SK-N-SH (cell line): ENCODE data around the gene SLC7A1. TPM values are rescaled to one million over a fixed set of nuclear protein-coding genes. Genes with fewer than 3 reads are reported as not detected.

Experiments used
- CTCF ChIA-PET: fragments of 300-600, 350-600 bp; formaldehyde crosslinking; extraction: SDS; loops from one replicate; lab custom pipeline; 2021; lab: Yijun Ruan, JAX
- POLR2A ChIA-PET: fragments of 350-600 bp; sonication (Branson Sonifier 250); formaldehyde crosslinking; extraction: SDS; loops from one replicate; lab custom pipeline; 2020; ENCODE audit warnings: antibody characterized with exemption, inconsistent platforms; lab: Yijun Ruan, JAX
- DNase-seq: peaks from one replicate; pipeline ENCODE4 v3.0.0; 2012
- H2AFZ ChIP-seq: fragments of 200-600 bp; sonication (generic); 2 replicates; pipeline ENCODE4 v1.8.1; 2016; ENCODE audit warnings: antibody characterized with exemption, mild to moderate bottlenecking, low read depth
- H3F3A ChIP-seq: fragments of 200-600 bp; sonication (generic); replicated peaks from 2 replicates; pipeline ENCODE3; 2016; ENCODE audit warnings: antibody characterized with exemption, mild to moderate bottlenecking; ENCODE audit not compliant: insufficient read depth
- H3K27ac ChIP-seq, 2 experiments: fragments of 200-500 bp in 1 of 2; fragments of 200-600 bp in 1 of 2; sonication (Bioruptor generic) in 1 of 2; sonication (generic), shearing (Covaris generic) in 1 of 2; 2 replicates each; pipeline versions ENCODE4 v1.5.1 to v1.6.1; 2014 to 2016; ENCODE audit warnings: low read depth in 2 of 2, inconsistent platforms in 1 of 2, low read length in 1 of 2, mild to moderate bottlenecking in 1 of 2, mixed read lengths in 1 of 2
- H3K27me3 ChIP-seq: fragments of 200-600 bp; sonication (generic), shearing (Covaris generic); 2 replicates; pipeline ENCODE4 v1.6.1; 2016; ENCODE audit warnings: mixed run types; ENCODE audit not compliant: insufficient read depth
- H3K36me3 ChIP-seq, 2 experiments: fragments of 200-500 bp in 1 of 2; fragments of 200-600 bp in 1 of 2; sonication (Bioruptor generic) in 1 of 2; sonication (generic) in 1 of 2; replicated peaks in 1 of 2; 2 replicates each; pipeline versions ENCODE3 to v1.5.1; 2014 to 2016; ENCODE audit warnings: low read length in 1 of 2, mild to moderate bottlenecking in 1 of 2; ENCODE audit not compliant: insufficient read depth in 2 of 2, control insufficient read depth in 1 of 2
- H3K4me1 ChIP-seq, 2 experiments: fragments of 200-500 bp in 1 of 2; fragments of 200-600 bp in 1 of 2; sonication (Bioruptor generic) in 1 of 2; sonication (generic), shearing (Covaris generic) in 1 of 2; 2 replicates each; pipeline versions ENCODE4 v1.5.1 to v1.6.1; 2014 to 2016; ENCODE audit warnings: low read depth in 1 of 2, low read length in 1 of 2, mixed run types in 1 of 2; ENCODE audit not compliant: insufficient read depth in 2 of 2, control insufficient read depth in 1 of 2
- H3K4me2 ChIP-seq: fragments of 200-600 bp; sonication (generic), shearing (Covaris generic); 2 replicates; pipeline ENCODE4 v1.6.1; 2017; ENCODE audit warnings: mixed run types
- H3K4me3 ChIP-seq, 2 experiments: fragments of 200-500 bp in 1 of 2; fragments of 200-600 bp in 1 of 2; sonication (Bioruptor generic) in 1 of 2; sonication (generic), shearing (Covaris generic) in 1 of 2; 2 replicates each; pipeline versions ENCODE4 v1.5.1 to v1.8.1; 2014 to 2016; ENCODE audit warnings: low read depth in 2 of 2, inconsistent platforms in 1 of 2, low read length in 1 of 2, mild to moderate bottlenecking in 1 of 2, mixed read lengths in 1 of 2, moderate library complexity in 1 of 2
- H3K79me2 ChIP-seq: fragments of 200-600 bp; sonication (generic); 2 replicates; pipeline ENCODE4 v1.8.1; 2017; ENCODE audit warnings: mild to moderate bottlenecking; ENCODE audit not compliant: insufficient read depth
- H3K9ac ChIP-seq: fragments of 200-600 bp; sonication (generic); 2 replicates; pipeline ENCODE4 v1.6.1; 2017; ENCODE audit warnings: mixed run types
- H3K9me2 ChIP-seq: fragments of 200-600 bp; sonication (generic); 2 replicates; pipeline ENCODE4 v1.6.1; 2017; ENCODE audit warnings: mixed run types
- H3K9me3 ChIP-seq: fragments of 200-600 bp; sonication (generic); 2 replicates; pipeline ENCODE4 v1.6.1; 2017; ENCODE audit warnings: mixed run types, mild to moderate bottlenecking, moderate library complexity
- H4K20me1 ChIP-seq: fragments of 200-600 bp; sonication (generic); 2 replicates; pipeline ENCODE4 v1.6.1; 2017; ENCODE audit warnings: mild to moderate bottlenecking, mixed run types; ENCODE audit not compliant: insufficient read depth
- CHD2 ChIP-seq: fragments of 150-350 bp; IDR thresholded peaks from 2 replicates; pipeline ENCODE4 v1.6.1; 2018; ENCODE audit warnings: low read length; ENCODE audit not compliant: partially characterized antibody
- EP300 ChIP-seq, 2 experiments: IDR thresholded peaks; 2 replicates each; pipeline versions ENCODE4 v1.4.0 to v1.6.1; 2012; ENCODE audit warnings: borderline replicate concordance in 1 of 2, low read depth in 1 of 2, low read length in 1 of 2
- EZH2phosphoT487 ChIP-seq: fragments of 200-600 bp; sonication (generic); IDR thresholded peaks from 2 replicates; pipeline ENCODE4 v1.6.1; 2017; ENCODE audit warnings: low read depth, mixed run types, mild to moderate bottlenecking, antibody characterized with exemption, moderate library complexity, borderline replicate concordance
- FOSL2 ChIP-seq: IDR thresholded peaks from 2 replicates; pipeline ENCODE4 v1.4.0; 2012; ENCODE audit warnings: low read depth, mild to moderate bottlenecking, moderate library complexity, borderline replicate concordance
- FOXM1 ChIP-seq: IDR thresholded peaks from 2 replicates; pipeline ENCODE4 v1.4.0; 2012; ENCODE audit warnings: low read depth, mild to moderate bottlenecking
- GABPA ChIP-seq: IDR thresholded peaks from 2 replicates; pipeline ENCODE4 v1.4.0; 2012; ENCODE audit warnings: low read depth, mild to moderate bottlenecking
- MEF2A ChIP-seq: IDR thresholded peaks from 2 replicates; pipeline ENCODE4 v1.4.0; 2012; ENCODE audit warnings: low read depth, borderline replicate concordance
- NFIC ChIP-seq: IDR thresholded peaks from 2 replicates; pipeline ENCODE4 v1.4.0; 2012; ENCODE audit warnings: borderline replicate concordance
- PBX3 ChIP-seq: IDR thresholded peaks from 2 replicates; pipeline ENCODE4; 2012
- RAD21 ChIP-seq: IDR thresholded peaks from 2 replicates; pipeline ENCODE4 v1.6.1; 2012; ENCODE audit warnings: mild to moderate bottlenecking, low read length
- RCOR1 ChIP-seq: fragments of 150-350 bp; IDR thresholded peaks from 2 replicates; pipeline ENCODE4 v1.6.1; 2017; ENCODE audit warnings: antibody characterized with exemption, low read length
- SIN3A ChIP-seq: IDR thresholded peaks from 2 replicates; pipeline ENCODE4 v1.6.1; 2012; ENCODE audit warnings: low read depth, mild to moderate bottlenecking, low read length, moderate library complexity, borderline replicate concordance
- TAF1 ChIP-seq: IDR thresholded peaks from 2 replicates; pipeline ENCODE4 v1.6.1; 2012; ENCODE audit warnings: low read depth, mild to moderate bottlenecking, low read length, moderate library complexity, borderline replicate concordance
- YY1 ChIP-seq: IDR thresholded peaks from 2 replicates; pipeline ENCODE4 v1.4.0; 2012; ENCODE audit warnings: low read depth, mild to moderate bottlenecking
- WGBS: methylation state at CpG from one replicate; pipeline ENCODE4 v1.1.6; 2017; ENCODE audit warnings: low lambda C conversion rate; 5-methylcytosine and 5-hydroxymethylcytosine counted together
- polyA plus RNA-seq, 3 experiments: library from polyadenylated mRNA; depleted of rRNA; stranded (reverse); fragments of >200 nt; gene quantifications; 2 replicates each; pipeline ENCODE4 v1.2.3, GENCODE V29; 2012
- TF ChIP-seq, protein P1 (sequence below): fragments of 150-350 bp; IDR thresholded peaks from 2 replicates; pipeline ENCODE4 v1.6.1; 2016; ENCODE audit warnings: mild to moderate bottlenecking, low read depth, low read length

SLC7A1 gene
- polyA plus RNA-seq, 1 of the 3 experiments (the other 2 are of a cell fraction), result 14.0 TPM

GRCh38 chr13:29502391-29503008 lies 93.0 kb downstream of the SLC7A1 start:
- Histone ChIP-seq H3K36me3 (no peaks in the 10 kb centered on the region), H2AFZ (no peak overlapping the region), H3K79me2 (no peaks in the 10 kb centered on the region), H3K9ac (no peak overlapping the region), H3K27me3 (no peaks in the 10 kb centered on the region; the same call in 1 of the 2 replicates), H3F3A (no peaks in the 10 kb centered on the region), H3K9me3 (no peaks in the 10 kb centered on the region), H4K20me1 (no peaks in the 10 kb centered on the region), H3K9me2 (no peaks in the 10 kb centered on the region), H3K4me2 (no peak overlapping the region), H3K27ac (no peak overlapping the region), H3K4me3 (no peak overlapping the region), H3K4me1 (peaks cover 0 to 19% of the 10 kb centered on the region in 2 experiments; a peak in 2 of 4 replicates)
- DNase-seq, result no peak
- CTCF ChIA-PET, result interaction anchor here (1.4 to 10.4 kb wide), 3 partner anchors 30 to 612 kb away, joined by 3 to 143 read pairs (median 36); no protein-coding TSS in a partner anchor
- 87% methylated on average over 12 of the region's 13 CpGs for WGBS
- POLR2A ChIA-PET, result interaction anchor here (1.0 kb wide), 1 partner anchor 348 kb away, joined by 3 read pairs; no protein-coding TSS in a partner anchor
- TF ChIP-seq FOXM1, result no peak
- TF ChIP-seq, protein P1, sequence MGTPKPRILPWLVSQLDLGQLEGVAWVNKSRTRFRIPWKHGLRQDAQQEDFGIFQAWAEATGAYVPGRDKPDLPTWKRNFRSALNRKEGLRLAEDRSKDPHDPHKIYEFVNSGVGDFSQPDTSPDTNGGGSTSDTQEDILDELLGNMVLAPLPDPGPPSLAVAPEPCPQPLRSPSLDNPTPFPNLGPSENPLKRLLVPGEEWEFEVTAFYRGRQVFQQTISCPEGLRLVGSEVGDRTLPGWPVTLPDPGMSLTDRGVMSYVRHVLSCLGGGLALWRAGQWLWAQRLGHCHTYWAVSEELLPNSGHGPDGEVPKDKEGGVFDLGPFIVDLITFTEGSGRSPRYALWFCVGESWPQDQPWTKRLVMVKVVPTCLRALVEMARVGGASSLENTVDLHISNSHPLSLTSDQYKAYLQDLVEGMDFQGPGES, result no peak
- no peak for TF ChIP-seq EP300 (IDR thresholded peaks at IDR 0.05; ENCODE audit: borderline replicate concordance in 1 of 2, low read depth in 1 of 2, low read length in 1 of 2)
- no peak for TF ChIP-seq SIN3A

- WGBS, result 75% methylated on average over 4 of the region's 4 CpGs
These were observed 93.8 kb downstream of the SLC7A1 start for GRCh38 chr13:29501674-29502073.

More at GRCh38 chr13:29501674-29502073, 93.8 kb downstream of the SLC7A1 start:
- Histone ChIP-seq H3K4me1 (peaks cover 0 to 14% of the 10 kb centered on the region in 2 experiments; a peak in 2 of 4 replicates), H3K9me3 (no peaks in the 10 kb centered on the region), H3K27ac (no peak overlapping the region), H3K4me2 (no peak overlapping the region), H4K20me1 (no peaks in the 10 kb centered on the region), H2AFZ (no peak overlapping the region), H3K36me3 (no peaks in the 10 kb centered on the region), H3K9me2 (no peaks in the 10 kb centered on the region), H3K9ac (no peak overlapping the region), H3F3A (no peaks in the 10 kb centered on the region), H3K27me3 (no peaks in the 10 kb centered on the region; the same call in 1 of the 2 replicates), H3K79me2 (no peaks in the 10 kb centered on the region), H3K4me3 (no peak overlapping the region)
- CTCF ChIA-PET, result interaction anchor here (0.7 to 10.4 kb wide), 4 partner anchors 29 to 631 kb away, joined by 3 to 143 read pairs (median 20); no protein-coding TSS in a partner anchor
- POLR2A ChIA-PET, result no interaction called here
- no peak for DNase-seq
- TF ChIP-seq PBX3, result no peak
- TF ChIP-seq YY1, result no peak
- TF ChIP-seq FOSL2, result no peak
- no peak for TF ChIP-seq TAF1
- no peak for TF ChIP-seq GABPA
- TF ChIP-seq RCOR1, result no peak
- no peak for TF ChIP-seq CHD2
- no peak for TF ChIP-seq MEF2A
- TF ChIP-seq EZH2phosphoT487, result no peak
- TF ChIP-seq RAD21, result no peak
- TF ChIP-seq NFIC, result no peak
